Occipital lobe (tissue), 2 donors: ENCODE measurements around the gene NSL1. TPM values are rescaled to one million over a fixed set of nuclear protein-coding genes. Genes with fewer than 3 reads are reported as not detected.
"Not testable (repeated sequence)": the region's sequence is repeated elsewhere in the genome, so short reads cannot be mapped to it uniquely, and the experiment has no call there.

Experiments used
- DNase-seq: peaks from one replicate; lab custom pipeline; 2025; lab: John Stamatoyannopoulos, UW
- total RNA-seq: library from RNA; depleted of rRNA; stranded (reverse); fragments of >200 nt; gene quantifications from one replicate; pipeline ENCODE4 v1.2.3, GENCODE V29; 2014

NSL1 gene
- total RNA-seq, 1 donor from 2014 or later, result 62.4 TPM

GRCh38 chr1:212711974-212712373 is 79.6 kb downstream of the NSL1 start:
- not testable (repeated sequence) for DNase-seq

- DNase-seq, result no peak
Measured at GRCh38 chr1:212710566-212710965, 81.0 kb downstream of the NSL1 start.

GRCh38 chr1:212703991-212704564 is 87.5 kb downstream of the NSL1 start:
- DNase-seq, result no peak

- no peak for DNase-seq
Measured at GRCh38 chr1:212702672-212703071, 88.9 kb downstream of the NSL1 start.

GRCh38 chr1:212701910-212702309 is 89.7 kb downstream of the NSL1 start:
- no peak for DNase-seq

- DNase-seq, result no peak
Measured at GRCh38 chr1:212700892-212701819, 90.4 kb downstream of the NSL1 start.

GRCh38 chr1:212700223-212700891 is 91.2 kb downstream of the NSL1 start:
- no peak for DNase-seq

- no peak for DNase-seq
Measured at GRCh38 chr1:212699625-212700222, 91.9 kb downstream of the NSL1 start, which contains the start of gene BATF3. Gene BATF3, minus strand, starts transcription at chr1:212699840. Its CDS starts 78 bp downstream, at chr1:212699762.

GRCh38 chr1:212699104-212699624 is 92.4 kb downstream of the NSL1 start:
- DNase-seq, result no peak

GRCh38 chr1:212698467-212699103 is 93.0 kb downstream of the NSL1 start:
- DNase-seq, result no peak

GRCh38 chr1:212696721-212697331 is 94.8 kb downstream of the NSL1 start:
- no peak for DNase-seq

- no peak for DNase-seq
Measured at GRCh38 chr1:212692774-212693644, 98.6 kb downstream of the NSL1 start.

GRCh38 chr1:212691561-212692071 is 100.0 kb downstream of the NSL1 start:
- no peak for DNase-seq

- DNase-seq, result no peak
Measured at GRCh38 chr1:212690816-212691403, 100.7 kb downstream of the NSL1 start.

- no peak for DNase-seq
Measured at GRCh38 chr1:212689758-212690529, 101.6 kb downstream of the NSL1 start.

GRCh38 chr1:212689196-212689725 is 102.3 kb downstream of the NSL1 start:
- no peak for DNase-seq

GRCh38 chr1:212688341-212689047 is 103.1 kb downstream of the NSL1 start:
- no peak for DNase-seq
